Effector CD8-positive, alpha-beta T cell (primary cell): Measurements from ENCODE around the gene GNB1L.
"Not testable (repeated sequence)": the region's sequence is repeated elsewhere in the genome, so short reads cannot be mapped to it uniquely, and the experiment has no call there.

Experiments used
- DNase-seq: peaks from one replicate; lab custom pipeline; 2025; lab: John Stamatoyannopoulos, UW

The GNB1L gene

DNA sequence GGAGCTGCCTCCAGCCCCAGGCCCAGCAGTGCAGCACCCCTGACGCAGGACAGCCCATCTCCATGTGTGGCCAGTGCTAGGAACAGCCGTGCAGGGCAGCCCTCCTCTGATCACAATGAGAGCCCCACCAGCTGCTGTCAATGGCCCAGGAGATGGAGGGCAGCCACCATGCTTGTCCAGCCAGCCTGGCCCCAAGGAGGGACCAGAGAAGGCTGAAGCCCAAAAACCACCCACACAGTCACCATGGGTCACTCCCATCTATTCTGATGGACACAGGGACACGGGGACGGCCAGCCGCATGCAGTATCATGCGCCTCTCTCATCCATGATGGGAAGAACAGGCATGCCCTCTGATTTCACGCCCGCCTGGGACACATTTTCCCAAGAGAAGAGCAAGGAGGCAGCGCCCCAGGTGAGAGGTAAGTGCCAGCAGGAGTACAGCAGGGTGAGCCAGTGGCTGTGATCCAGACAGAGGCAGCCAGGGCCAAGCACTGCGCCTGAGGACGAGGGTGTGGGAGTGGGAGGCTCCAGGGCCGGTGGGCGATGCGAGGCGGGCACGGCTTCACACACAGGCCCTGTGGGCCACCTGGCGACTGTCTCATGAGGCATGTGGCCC lies 33.6 kb upstream of the GNB1L start:
- DNase-seq, result no peak

DNA sequence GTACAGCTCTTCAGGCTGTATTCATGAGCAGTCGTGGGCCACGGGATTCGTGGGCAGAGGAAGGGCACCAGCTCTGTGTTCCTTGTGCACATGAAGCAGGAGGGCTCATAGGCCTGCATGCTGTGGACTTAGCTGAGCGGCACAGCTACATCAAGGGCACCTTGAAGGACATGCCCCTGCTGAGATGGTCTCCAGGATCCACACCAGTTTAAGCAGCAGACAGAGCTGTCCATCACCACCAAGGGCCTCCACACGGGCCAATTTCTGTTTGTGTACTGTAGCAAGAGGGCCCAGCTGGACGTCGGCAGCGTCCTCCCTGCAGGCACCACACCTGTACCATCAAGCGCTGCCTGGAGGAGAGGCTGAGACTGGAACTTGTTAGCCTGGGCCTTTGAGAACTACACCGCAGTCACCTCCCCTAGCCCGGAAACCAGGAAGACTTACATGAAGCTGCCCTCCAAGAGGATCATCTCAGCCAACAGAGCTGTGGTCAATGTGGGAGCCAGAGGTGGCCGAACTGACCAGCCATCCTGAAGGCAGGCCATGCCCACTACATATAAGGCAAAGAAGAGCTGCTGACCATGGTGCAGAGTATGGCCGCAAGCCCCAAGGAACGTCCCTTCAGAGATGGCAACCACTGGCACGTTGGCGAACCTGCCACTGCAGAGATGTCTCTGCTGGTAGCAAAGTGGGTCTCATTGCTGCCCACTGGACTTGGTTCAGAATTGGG lies 32.7 kb upstream of the GNB1L start:
- no peak for DNase-seq

DNA sequence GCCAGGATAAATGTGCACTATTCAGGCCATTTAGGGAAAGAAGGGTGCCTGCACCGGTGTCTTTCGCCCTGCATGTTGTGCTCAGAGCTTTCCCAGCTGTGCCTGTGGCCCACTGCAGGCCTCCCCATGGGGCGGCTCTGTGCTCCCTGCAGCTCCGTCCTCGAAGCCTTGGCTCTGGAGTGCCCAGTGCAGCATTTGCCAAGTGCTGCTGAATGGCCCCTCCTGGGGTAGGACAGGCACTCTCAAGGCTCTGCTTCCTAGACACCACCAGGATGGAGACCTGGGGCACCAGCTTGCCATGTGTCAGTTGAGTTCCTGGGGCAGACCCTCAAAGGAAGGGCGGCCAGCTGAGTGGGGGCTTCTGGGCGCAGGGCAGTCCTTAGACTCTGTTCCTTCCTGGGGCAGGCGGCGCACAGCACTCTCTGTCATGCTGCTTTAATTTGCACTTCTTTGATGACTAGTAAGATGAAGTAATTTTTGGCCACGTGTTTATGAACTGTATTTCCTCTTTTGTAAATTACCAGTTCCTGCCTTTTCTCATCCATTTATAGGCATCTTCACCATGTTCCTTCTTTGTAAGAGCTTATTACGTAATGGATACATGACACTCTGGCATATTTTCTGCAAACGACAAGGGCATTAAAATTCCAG lies 32.1 kb upstream of the GNB1L start:
- DNase-seq, result no peak

DNA sequence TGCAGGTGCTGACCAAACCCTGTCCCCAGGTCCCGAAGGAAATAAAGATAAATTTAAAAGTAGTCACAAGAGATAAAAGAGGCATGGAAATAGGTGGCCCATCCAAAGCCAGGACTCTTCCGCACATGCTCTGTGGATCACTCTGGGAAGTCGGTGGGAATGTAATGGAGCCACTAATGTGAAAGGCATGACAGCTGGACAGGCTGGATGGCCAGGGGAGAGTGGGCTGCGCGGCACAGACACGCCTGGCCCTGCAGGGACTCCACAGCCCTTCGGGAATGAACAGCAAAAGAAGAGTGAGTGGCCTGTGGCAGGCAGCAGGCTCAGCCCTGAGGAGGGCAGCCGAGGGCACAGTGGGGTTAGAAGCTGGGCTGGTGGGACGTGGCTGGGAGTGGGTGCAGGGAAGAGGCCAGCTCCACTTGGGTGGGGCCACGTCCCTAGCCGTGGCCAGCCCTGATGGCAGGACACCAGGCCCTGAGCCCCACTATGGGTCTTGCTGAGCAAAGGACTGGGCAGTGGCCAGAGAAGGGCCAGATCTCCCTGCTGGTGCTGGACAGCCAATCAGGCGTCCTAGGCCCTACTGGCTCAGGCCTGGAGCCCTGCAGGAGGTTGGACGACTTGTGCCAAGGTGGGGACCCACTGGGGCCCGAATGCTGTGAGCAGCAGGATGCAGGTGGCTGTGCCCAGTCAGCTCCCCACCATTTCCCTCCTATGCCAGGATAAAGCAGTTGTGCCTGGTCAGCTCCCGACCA lies 31.3 kb upstream of the GNB1L start:
- DNase-seq, result no peak

DNA sequence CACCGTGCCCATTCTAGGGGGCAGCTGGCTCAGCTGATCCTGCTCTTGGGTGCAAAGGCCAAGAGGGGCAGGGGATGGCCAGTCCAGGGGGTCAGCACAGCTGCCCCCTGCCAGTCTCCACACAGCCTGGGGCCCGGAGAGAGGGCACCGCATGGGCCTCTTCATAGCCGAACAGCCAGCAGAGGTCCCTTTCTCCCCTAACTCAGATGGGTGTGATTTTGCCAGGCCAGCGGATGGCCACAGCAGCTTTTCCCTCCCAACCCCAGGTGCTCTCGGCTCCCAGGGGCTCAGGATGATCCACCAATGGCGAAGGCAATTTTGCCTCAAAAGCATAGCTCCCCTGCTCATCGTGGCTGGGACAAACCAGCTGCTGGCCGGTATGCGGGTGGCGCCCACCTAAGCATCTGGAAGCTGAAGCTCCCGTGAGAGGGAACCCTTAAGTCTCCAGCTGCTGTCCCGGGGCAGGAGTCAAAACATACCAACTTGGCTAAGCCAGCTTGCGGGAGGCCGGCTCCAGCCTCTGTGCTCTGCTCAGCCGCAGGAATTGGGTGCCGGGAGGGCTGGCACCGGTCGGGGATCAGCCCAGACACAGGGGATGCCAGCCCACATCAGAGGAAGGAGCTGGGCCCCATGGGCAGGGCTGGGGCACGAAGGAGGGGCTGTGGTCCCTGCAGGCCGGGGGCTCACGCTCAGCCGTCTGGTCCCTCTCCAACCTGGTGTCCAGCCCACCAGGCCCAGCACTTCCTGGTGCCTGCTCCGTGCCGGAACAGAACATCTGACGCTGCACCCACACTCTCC lies 30.5 kb upstream of the GNB1L start:
- DNase-seq, result no peak

DNA sequence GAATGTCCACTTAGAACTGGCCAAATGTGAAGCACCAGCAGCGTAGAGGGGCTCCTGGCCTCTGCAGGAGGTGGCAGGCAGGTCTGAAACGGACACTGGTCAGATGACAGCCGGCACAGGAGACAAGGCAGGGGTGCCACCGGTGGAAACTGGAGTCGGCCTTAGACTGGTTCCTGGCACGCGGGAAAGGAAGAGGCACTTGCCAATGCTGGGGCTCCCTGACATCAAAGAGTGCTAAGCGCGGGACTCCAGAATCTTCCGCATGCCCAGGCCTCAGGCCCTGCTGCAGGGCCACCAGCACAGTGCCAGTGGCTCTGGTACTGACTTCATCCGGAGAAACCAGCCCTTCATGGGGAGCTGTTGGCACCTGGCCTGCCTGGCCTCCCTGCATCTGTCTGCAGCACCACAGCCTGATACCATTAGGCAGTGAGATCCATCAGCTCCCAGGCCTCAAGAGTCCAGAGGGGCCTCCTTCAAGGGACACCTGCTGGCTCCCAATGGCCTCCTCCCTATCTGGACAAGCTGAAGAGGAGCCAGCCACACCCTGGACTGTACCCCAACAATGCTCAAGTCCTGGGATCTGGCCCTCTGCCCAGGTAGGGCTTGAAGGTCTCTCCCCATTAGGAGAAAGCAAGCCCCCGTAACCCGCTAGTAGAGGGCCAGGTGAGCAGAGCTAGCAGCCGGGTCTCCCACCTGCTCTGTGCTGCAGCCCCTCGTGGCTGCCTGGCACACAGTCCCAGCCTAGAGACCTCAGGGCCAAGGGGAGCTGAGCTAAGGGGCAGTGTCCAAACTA lies 29.7 kb upstream of the GNB1L start:
- no peak for DNase-seq

DNA sequence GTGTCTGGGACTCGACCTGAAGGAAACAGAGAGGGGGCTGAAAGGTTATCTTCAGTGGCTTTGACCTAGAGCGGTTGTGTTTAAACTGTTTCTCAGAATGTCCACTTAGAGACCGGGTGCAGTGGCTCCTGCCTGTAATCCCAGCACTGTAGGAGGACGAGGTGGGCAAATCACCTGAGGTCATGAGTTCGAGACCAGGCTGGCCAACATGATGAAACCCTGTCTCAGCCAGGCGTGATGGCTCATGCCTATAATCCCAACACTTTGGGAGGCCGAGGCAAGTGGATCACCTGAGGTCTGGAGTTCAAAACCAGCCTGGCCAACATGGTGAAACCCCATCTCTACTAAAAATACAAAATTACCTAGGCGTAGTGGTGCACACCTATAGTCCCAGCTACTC lies 28.8 kb upstream of the GNB1L start:
- DNase-seq, result not testable (repeated sequence)

DNA sequence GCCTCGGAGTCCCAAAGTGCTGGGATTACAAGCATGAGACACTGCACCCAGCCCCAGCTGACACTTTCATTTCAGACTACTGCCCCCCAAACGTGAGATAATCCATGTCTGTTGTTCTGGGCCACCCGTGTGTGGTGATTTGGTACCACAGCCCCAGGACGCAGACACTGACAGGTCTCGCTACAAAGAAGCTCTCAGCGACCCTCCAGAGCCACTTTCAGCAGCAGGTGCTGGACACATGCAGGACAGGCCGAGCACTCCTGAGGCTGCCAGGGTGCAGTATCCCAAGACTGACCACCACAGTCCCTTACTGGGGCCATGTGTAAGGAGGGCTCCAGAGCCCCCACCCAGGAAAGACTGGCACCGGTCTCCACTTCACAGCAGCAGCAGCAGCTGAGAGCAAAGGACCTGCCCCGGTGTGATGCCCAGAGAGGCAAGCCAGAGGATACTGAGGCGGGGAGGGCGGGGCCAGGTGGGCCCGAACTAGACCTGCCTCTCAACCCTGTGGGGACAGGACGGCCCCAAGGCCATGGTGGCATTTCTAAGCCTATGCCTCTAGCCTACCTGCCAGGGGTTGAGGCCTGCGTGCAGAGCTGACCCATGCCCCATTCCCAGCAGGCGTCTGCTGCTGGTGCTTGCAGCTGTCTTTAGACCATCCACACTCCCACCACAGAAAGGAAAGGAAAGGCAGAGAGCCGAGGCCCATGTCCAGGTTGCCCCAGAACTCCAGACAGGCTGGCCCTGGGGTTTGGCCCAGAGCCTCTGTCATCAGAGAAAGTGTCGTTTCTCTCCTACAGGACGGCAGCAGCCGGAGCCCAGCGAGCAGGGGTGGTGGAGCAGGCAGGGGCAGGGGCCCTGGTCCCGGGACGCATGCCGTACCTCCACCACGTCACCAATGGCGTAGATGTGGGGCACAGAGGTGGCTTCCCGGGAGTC lies 28.0 kb upstream of the GNB1L start:
- no peak for DNase-seq

DNA sequence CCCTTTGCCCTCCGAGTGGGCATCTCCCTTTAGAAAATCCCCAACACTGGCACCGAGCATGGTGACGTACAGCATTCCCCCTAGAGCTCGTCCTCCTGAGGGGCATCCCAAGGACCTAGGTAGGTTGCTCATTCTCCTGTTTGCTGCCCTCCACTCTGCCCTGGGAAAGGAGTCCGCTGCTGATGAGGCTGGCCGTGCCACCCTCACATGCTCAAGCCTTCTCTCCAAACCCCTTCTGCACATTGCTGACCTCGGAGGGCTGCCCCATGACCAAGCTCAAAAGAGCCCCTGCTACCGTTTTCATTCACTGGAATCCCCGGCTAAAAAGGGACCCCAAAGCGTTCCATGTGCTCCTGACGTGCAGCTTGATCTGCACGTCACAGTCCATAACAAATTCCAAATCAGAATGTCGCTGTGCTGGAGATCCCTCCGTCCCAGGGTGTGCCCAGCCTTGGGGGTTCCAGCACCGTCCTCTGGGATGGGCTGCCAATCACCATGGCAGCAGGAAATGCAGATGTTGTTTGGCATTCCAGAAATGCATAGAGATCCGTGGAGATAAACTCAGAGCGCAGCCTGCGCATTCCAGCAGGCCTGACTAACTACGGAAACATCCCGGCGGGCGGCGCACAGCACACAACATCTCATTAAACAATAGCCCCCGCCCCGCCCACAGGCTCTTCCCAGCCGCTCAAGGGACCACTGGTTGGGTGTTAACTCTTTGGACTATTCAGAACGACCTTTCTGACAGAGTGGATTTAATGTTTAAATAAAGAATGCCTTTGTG lies 26.3 kb upstream of the GNB1L start:
- DNase-seq, result no peak

DNA sequence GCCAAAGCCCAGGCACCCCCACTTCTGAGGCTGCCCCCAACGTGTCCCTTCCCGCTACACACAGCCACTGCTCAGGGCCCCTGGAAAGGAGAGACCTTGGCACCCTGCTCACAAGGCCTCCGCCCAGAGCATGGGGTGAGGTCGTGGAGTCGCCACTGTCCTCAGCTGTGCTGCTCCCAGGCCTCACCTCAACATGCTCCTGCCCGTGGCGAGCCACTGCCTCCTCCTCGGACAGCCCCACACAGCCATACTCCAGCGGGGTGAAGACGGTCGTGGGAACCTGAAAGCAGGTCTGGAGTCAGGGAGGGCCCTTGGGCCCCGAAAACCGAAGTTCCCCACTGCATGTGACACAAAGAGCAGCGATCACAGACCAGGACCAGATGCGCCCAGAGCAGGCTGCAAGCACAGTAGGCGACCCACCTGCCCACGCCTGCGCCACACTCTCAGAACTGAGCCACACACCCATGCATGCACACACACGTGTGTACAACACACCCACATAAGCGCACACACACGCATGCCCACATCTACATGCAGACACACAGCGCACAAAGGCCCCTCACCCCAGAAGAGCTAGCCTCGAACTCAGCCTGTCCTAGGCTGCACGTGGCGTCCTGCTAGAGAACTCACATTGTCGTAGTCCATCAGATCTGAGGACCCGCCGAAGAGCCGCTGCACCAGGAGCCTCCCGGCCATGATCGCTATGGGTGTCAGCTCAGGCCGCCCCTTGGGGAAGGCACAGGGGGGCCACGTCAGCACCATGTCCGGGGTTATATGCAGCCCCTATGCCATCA lies 25.5 kb upstream of the GNB1L start:
- DNase-seq, result no peak

DNA sequence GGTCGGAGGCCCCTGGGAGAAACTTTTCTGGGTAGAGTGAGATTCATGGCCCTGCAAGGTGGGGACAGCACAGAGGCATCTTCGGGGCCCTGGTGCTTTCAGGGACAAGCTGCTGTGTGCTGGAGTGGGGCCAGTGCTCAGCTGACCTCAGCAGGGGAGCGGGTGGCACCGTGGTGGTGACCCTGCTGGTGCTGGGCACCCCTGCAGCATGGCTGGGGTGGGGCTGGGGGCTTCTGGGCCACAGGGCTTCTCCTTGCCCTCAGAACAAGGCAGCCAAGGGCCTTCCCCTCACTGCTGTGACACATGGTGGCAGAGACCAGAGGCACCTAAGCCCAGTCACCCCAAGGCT lies 24.9 kb upstream of the GNB1L start:
- no peak for DNase-seq

DNA sequence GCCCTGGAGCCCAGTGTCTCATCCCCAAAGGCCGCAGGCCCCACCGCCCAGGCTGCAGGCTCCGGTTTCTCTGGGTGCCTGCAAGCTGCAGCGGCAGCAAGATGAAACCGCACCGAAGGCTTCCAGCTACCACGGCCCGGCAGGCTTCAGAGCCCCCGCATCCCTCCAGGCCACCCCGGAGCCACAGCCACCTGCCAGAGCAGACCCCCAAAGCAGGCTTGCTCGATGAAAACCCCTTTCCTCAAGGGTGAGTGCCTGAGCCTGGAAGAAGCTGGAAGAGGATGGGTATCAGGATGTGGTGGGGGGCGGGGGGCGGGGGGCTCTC lies 24.5 kb upstream of the GNB1L start:
- no peak for DNase-seq

DNA sequence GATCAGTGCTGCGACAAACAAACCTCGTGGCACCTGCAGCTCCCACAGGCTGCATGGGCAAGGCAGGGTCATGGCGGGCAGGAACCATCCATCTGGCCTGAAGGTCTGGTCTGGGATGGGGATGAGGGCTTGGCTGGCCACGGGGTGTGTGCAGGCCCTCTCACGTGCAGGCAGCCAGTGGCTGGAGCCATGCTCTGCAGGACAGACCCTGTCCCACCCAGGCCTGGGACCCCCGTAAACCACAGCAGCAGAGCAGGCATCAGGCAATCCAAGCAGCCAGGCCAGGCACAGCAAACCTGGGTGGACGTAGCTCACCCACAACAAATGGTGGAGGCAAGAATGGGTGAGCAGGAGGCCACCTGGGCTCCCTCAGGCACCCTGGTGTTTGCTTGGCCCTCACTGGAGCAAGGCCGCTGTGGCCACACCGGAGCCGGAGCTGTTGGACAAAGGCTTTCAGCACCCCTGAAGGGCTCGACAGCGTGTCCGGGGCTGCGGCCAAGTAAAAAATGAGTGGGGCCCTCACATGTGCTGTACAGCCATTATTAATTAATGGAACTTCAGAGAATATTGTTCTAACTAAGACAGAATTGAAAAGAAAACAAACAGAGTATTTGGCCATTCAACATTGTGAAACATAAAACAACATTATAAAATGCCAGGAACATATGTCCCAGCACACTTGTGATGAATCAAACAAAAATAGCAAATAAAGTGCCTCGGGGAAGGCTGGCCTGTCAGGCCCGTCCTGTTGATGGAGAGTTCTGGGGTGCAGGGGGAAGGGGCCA lies 24.0 kb upstream of the GNB1L start:
- no peak for DNase-seq

DNA sequence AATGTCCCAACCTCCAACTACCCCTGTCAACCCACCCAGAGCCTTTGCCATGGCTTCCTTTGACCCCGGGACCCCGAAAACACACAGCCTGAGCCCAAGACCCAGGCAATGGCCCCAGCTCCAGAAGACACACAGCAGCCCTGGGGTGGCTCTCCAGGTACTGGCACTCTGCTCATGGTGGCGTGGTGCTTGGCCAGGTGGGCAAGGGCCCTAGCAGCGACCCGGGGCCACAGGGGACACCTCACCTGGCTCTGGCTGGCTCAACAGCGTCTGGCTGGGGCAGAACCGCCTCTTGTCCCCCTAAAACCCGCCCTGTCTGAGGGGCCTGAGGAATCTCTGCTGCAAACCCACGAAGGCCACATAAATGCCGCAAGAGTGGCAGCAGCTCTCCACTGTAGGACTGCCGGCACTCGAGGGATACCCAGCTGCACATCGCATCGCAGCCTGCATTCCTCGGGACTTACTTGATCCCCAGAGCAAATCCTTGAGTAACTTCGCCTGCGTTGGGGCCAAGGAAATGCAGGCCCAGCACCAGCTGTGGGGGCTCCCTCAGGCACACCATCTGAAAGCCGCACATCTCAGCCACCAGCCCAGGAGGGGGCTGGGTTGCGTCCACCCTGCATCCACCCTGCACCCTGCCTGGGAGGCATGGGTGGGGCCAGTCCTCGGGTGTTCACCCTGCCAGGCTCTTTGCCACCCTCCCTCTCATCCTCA lies 23.1 kb upstream of the GNB1L start:
- DNase-seq, result no peak

DNA sequence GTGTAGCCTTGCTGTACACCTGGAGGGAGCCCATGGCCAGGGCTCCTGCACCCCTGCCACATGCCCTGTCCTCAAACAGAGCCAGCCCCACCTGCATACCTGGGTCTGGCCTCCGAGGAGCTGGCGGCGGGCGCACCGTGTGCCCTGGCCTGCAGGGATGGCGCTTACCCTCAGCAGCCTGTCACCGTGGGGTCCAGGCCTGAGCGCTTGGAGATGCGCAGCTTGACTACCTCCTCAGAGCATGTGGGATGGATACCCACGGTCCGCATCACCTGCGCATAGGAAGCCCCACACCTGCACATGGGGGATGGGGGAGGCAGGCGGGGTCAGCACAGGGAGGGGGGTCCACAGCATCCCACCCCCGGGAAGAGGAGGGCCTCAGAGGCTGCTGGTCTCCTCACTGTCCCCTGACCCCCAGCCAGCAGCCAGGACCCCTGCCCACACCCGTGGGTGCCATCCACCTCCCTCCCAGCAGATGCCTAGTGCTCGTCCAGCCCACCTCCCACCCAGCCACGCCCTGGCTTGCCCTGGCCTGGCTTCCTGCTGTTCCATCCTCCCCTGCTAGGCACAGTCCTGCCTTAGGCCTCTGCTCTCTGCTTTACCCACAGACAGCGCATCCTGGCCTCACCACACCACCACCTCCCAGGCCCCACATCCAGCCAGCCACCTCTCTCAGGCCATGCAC lies 22.4 kb upstream of the GNB1L start:
- DNase-seq, result no peak

DNA sequence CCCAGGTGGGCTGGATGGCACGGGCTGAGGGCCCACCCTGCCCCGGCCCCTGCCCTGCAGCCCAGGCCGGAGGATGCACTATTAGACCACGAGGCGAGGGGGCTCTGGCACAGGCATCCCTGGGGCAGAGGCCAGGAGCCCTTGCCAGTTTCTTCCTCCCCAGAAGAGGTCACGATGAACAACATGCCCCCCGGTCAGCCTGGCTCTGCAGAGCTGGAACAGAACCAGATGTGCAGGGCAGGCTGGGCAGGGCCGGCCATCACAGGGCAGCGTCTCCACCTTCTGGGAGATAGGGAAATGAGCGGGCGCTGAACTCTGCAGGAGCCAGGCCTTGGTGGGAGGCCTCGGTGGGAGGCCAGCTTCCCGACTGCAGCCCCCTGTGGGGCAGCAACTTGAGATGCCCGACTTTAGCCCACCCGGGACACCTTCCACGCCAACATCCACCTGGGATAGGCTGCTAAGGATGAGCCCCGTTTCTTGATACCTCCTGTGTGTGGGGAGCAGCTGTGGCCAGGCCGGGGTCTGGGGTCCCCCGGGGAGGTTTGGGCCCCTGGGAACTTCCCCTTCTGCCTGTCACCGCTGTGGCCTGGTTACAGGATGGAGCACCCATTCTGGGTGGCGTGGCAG lies 21.8 kb upstream of the GNB1L start:
- no peak for DNase-seq
